Osteoblast (primary cell): ENCODE data around the gene CNPY1. TPM values are rescaled to one million over a fixed set of nuclear protein-coding genes. Genes with fewer than 3 reads are reported as not detected.

Experiments used
- DNase-seq: peaks from one replicate; pipeline ENCODE4 v3.0.0; 2011; ENCODE audit warnings: low spot score, mixed read lengths; ENCODE audit not compliant: insufficient read length; ENCODE audit errors: missing footprints
- H2AFZ ChIP-seq: 2 replicates; pipeline ENCODE4 v1.6.0; 2011; ENCODE audit warnings: mild to moderate bottlenecking, low read length
- H3K27ac ChIP-seq: 2 replicates; pipeline ENCODE4 v1.5.1; 2011; ENCODE audit warnings: mild to moderate bottlenecking, low read depth, low read length, moderate library complexity
- H3K27me3 ChIP-seq: 2 replicates; pipeline ENCODE4 v1.6.0; 2012; ENCODE audit warnings: mild to moderate bottlenecking, control low read depth, inconsistent platforms, low read length, moderate library complexity; ENCODE audit not compliant: insufficient read depth
- H3K36me3 ChIP-seq: 2 replicates; pipeline ENCODE4 v1.5.1; 2011; ENCODE audit warnings: mild to moderate bottlenecking, low read length, control low read depth, moderate library complexity; ENCODE audit not compliant: insufficient read depth
- H3K4me1 ChIP-seq: 2 replicates; pipeline ENCODE4 v1.5.1; 2011; ENCODE audit warnings: mild to moderate bottlenecking, low read length, control low read depth, moderate library complexity; ENCODE audit not compliant: insufficient read depth
- H3K4me2 ChIP-seq: 2 replicates; pipeline ENCODE4 v1.6.0; 2011; ENCODE audit warnings: mild to moderate bottlenecking, low read length; ENCODE audit not compliant: insufficient read depth
- H3K4me3 ChIP-seq: fragments of 200-600 bp; sonication (generic); 3 replicates; pipeline ENCODE4 v1.5.1; 2012; ENCODE audit warnings: mild to moderate bottlenecking, low read length, inconsistent platforms; ENCODE audit not compliant: insufficient read depth
- H3K79me2 ChIP-seq: 2 replicates; pipeline ENCODE4 v1.6.0; 2012; ENCODE audit warnings: mild to moderate bottlenecking, low read length, control low read depth, inconsistent platforms; ENCODE audit not compliant: insufficient read depth
- H3K9me3 ChIP-seq: 2 replicates; pipeline ENCODE4 v1.5.1; 2011; ENCODE audit warnings: low read depth, low read length, control low read depth
- H4K20me1 ChIP-seq: 2 replicates; pipeline ENCODE4 v1.6.0; 2012; ENCODE audit warnings: mild to moderate bottlenecking, low read length, control low read depth; ENCODE audit not compliant: insufficient read depth
- total RNA-seq: library from RNA; depleted of rRNA; stranded (reverse); fragments of >200 nt; gene quantifications from 2 replicates; pipeline ENCODE4 v1.2.3, GENCODE V29; 2012
- TF ChIP-seq, protein P1 (sequence below): IDR thresholded peaks from 2 replicates; pipeline ENCODE4 v1.5.1; 2011; ENCODE audit warnings: mild to moderate bottlenecking, low read depth, low read length, moderate library complexity; ENCODE audit errors: extremely low read depth

CNPY1 gene
- total RNA-seq, 1 donor: not detected

DNA sequence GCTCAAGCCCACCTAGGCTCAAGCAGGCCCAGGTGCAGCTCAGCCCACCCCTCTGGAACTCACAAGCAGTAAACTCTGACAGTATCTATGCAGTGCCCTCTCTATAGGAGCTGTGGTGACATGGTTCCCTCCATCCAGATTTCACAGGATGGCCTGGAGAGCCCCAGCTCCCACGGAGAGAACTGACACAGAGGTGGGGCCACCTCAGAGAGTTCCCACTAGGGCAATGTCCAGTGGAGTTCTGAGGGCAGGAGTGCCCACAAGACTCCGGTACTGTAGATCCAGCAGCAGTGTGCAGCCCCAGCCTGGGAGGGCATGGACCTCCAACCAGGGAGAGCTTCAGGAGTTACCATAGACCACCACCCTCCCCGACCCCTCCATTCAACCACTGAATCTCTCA lies 37.3 kb upstream of the CNPY1 start:
- Histone ChIP-seq H3K9me3 (no peaks in the 10 kb centered on the region), H3K4me1 (no peaks in the 10 kb centered on the region), H3K27me3 (peaks cover 7% of the 10 kb centered on the region), H2AFZ (no peak overlapping the region), H3K79me2 (no peaks in the 10 kb centered on the region), H3K27ac (no peak overlapping the region), H3K4me2 (no peak overlapping the region), H3K36me3 (no peaks in the 10 kb centered on the region), H4K20me1 (no peaks in the 10 kb centered on the region), H3K4me3 (no peak overlapping the region)
- TF ChIP-seq, protein P1, sequence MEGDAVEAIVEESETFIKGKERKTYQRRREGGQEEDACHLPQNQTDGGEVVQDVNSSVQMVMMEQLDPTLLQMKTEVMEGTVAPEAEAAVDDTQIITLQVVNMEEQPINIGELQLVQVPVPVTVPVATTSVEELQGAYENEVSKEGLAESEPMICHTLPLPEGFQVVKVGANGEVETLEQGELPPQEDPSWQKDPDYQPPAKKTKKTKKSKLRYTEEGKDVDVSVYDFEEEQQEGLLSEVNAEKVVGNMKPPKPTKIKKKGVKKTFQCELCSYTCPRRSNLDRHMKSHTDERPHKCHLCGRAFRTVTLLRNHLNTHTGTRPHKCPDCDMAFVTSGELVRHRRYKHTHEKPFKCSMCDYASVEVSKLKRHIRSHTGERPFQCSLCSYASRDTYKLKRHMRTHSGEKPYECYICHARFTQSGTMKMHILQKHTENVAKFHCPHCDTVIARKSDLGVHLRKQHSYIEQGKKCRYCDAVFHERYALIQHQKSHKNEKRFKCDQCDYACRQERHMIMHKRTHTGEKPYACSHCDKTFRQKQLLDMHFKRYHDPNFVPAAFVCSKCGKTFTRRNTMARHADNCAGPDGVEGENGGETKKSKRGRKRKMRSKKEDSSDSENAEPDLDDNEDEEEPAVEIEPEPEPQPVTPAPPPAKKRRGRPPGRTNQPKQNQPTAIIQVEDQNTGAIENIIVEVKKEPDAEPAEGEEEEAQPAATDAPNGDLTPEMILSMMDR: no peak
- DNase-seq: no peak

DNA sequence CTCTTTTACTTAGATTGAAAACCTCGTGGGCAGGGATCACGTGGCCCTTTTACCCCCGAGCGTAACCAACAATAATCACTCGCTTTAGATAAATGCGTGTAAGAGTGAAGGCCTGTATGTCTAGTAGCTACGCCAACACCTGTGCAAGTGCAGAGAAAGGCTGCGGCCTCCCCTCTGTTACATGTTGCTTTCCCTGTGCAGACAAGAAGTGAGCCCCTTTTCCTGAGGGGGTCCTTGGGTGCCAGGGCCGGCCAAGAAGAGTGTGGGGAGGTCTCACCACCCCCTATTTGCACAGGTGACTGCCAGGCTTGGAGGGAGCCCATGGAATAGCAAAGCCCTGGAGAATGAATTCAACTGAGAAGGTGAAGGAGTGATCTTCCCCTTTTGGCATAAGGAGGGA lies 35.6 kb upstream of the CNPY1 start:
- DNase-seq: peak; percentile 69
- no peaks in the 10 kb centered on the region for H3K36me3 ChIP-seq
- peaks cover 7% of the 10 kb centered on the region for H3K27me3 ChIP-seq
- no peaks in the 10 kb centered on the region for H4K20me1 ChIP-seq
- no peaks in the 10 kb centered on the region for H3K4me1 ChIP-seq
- no peak overlapping the region for H2AFZ ChIP-seq
- no peaks in the 10 kb centered on the region for H3K9me3 ChIP-seq
- H3K4me3 ChIP-seq: no peak overlapping the region
- TF ChIP-seq, protein P1: no peak
- no peaks in the 10 kb centered on the region for H3K79me2 ChIP-seq
- no peak overlapping the region for H3K27ac ChIP-seq
- no peak overlapping the region for H3K4me2 ChIP-seq

DNA sequence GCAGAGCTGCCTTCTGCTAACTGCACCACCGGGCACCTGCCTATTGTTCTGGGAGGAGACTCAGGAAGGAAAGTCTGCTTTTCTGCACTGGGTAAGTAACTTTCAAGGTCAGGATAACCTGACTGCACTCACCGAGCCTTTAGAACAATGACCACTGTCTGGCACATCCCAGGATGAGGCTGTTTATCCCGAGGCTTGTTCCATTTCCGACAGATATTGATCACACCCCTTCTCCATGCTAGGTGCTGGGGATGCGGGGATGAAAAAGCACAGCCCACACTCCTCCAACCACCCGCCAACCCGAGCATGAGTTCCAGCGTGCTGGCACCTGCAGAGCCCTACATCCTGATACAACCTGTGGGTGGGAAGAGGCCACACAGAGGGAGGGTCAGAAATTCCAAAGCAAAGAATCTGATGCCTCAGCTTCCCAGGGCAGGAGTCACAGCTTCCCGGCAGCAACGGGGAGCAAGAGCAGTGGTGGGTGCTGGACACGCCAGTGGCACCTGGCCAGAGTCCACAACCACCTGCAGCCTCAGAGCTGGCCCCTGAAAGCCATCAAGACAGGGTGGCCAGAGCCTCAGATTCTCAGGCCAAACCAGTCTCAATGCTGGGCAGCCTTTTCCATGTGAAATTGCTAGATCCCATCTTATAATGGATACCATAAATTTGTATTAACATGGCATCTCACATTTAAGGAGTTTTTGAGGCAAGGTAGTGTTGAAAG lies 34.9 kb upstream of the CNPY1 start:
- no peaks in the 10 kb centered on the region for H3K36me3 ChIP-seq

DNA sequence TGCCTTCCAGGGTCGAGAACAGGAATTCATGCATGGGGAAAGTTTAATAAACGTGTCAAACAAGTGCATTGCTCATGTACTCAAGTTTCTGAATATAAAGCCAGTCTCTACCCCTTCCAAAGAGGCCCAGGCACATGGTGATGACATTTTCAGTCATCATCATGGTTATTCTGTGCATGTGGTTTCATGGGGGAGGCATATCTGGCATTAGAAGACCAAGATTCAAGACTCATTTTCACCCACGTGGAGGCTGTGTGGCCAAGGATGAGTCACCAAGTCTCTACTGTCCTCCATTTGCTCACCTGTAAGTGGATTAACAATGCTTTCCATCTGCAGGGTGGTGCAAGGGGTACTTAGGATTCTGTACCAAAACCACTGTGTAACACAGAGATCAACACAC lies 34.0 kb upstream of the CNPY1 start:
- H3K36me3 ChIP-seq: no peaks in the 10 kb centered on the region
- no peaks in the 10 kb centered on the region for H3K79me2 ChIP-seq
- no peaks in the 10 kb centered on the region for H4K20me1 ChIP-seq
- H3K4me1 ChIP-seq: no peaks in the 10 kb centered on the region
- no peak overlapping the region for H3K27ac ChIP-seq
- H2AFZ ChIP-seq: no peak overlapping the region
- TF ChIP-seq, protein P1: no peak
- H3K9me3 ChIP-seq: no peaks in the 10 kb centered on the region
- H3K4me2 ChIP-seq: no peak overlapping the region
- DNase-seq: peak; percentile 84
- H3K27me3 ChIP-seq: peaks cover 3% of the 10 kb centered on the region
- H3K4me3 ChIP-seq: no peak overlapping the region

More for the DNA sequence above, 34.9 kb upstream of the CNPY1 start:
- Histone ChIP-seq H3K27me3 (peaks cover 7% of the 10 kb centered on the region), H3K4me3 (no peak overlapping the region), H3K27ac (no peak overlapping the region), H3K4me2 (no peak overlapping the region), H3K4me1 (no peaks in the 10 kb centered on the region), H2AFZ (no peak overlapping the region), H4K20me1 (no peaks in the 10 kb centered on the region), H3K79me2 (no peaks in the 10 kb centered on the region), H3K9me3 (no peaks in the 10 kb centered on the region)
- TF ChIP-seq, protein P1: no peak
- peak; percentile 38 for DNase-seq
